GM18508 (cell line): ENCODE measurements around the gene DNAAF8.

Experiments
- ATAC-seq: cut with Tn5 transposase; IDR thresholded peaks from one replicate; pipeline ENCODE4 v1.9.1; 2021; ENCODE audit warnings: moderate number of reproducible peaks; ENCODE audit not compliant: insufficient read depth, unreplicated experiment

The DNAAF8 gene

GRCh38 chr16:4748682-4749411, 14.5 kb downstream of the DNAAF8 start:
- ATAC-seq = no peak

- no peak for ATAC-seq
Observed at GRCh38 chr16:4749700-4750257, 15.4 kb downstream of the DNAAF8 start.

- no peak for ATAC-seq
Observed at GRCh38 chr16:4750896-4751295, 16.6 kb downstream of the DNAAF8 start.

- ATAC-seq = no peak
Observed at GRCh38 chr16:4752351-4753100, 18.2 kb downstream of the DNAAF8 start.

- ATAC-seq = no peak
Observed at GRCh38 chr16:4753227-4753626, 18.9 kb downstream of the DNAAF8 start.

GRCh38 chr16:4754865-4755264, 20.5 kb downstream of the DNAAF8 start:
- ATAC-seq = no peak

GRCh38 chr16:4755687-4756086, 21.4 kb downstream of the DNAAF8 start:
- no peak for ATAC-seq

- ATAC-seq = no peak
Observed at GRCh38 chr16:4760221-4760910, 26.0 kb downstream of the DNAAF8 start.

GRCh38 chr16:4762205-4762604, 27.9 kb downstream of the DNAAF8 start:
- no peak for ATAC-seq

GRCh38 chr16:4763791-4764190, 29.5 kb downstream of the DNAAF8 start:
- ATAC-seq = no peak

GRCh38 chr16:4765511-4766474, 31.5 kb downstream of the DNAAF8 start:
- ATAC-seq = no peak

- ATAC-seq = peak; percentile 60
Observed at GRCh38 chr16:4766875-4767628, 32.7 kb downstream of the DNAAF8 start, which contains the start of gene ZNF500. Gene ZNF500 (minus strand): TSS chr16:4767162. CDS start chr16:4765978, 1,184 bp downstream.

GRCh38 chr16:4767872-4768548, 33.7 kb downstream of the DNAAF8 start:
- ATAC-seq = no peak

GRCh38 chr16:4768549-4769305, 34.4 kb downstream of the DNAAF8 start:
- ATAC-seq = peak; percentile 37

- no peak for ATAC-seq
Observed at GRCh38 chr16:4769306-4769638, 34.9 kb downstream of the DNAAF8 start.

- ATAC-seq = no peak
Observed at GRCh38 chr16:4771646-4772045, 37.3 kb downstream of the DNAAF8 start.

- no peak for ATAC-seq
Observed at GRCh38 chr16:4772351-4772750, 38.0 kb downstream of the DNAAF8 start.

- ATAC-seq = no peak
Observed at GRCh38 chr16:4775005-4775404, 40.7 kb downstream of the DNAAF8 start.
